Sigmoid colon (tissue), 7 donors: ENCODE measurements around the gene MAST4. TPM values are rescaled to one million over a fixed set of nuclear protein-coding genes. Genes with fewer than 3 reads are reported as not detected.

Experiments used
- DNase-seq: peaks from one replicate; pipeline ENCODE4 v3.0.0-alpha.2; 2019
- H3K27ac ChIP-seq, 4 donors: fragments of 200-600 bp; sonication (generic); one replicate each; pipeline ENCODE4 v1.5.1; 2016 to 2019; ENCODE audit warnings: mild to moderate bottlenecking in 1 of 4
- H3K27me3 ChIP-seq, 3 donors: fragments of 200-600 bp; sonication (generic); one replicate each; pipeline ENCODE4 v1.5.1; 2019; ENCODE audit warnings: mild to moderate bottlenecking in 1 of 3
- H3K36me3 ChIP-seq, 4 donors: fragments of 200-600 bp; sonication (generic); one replicate each; pipeline ENCODE4 v1.5.1; 2016 to 2019
- H3K4me1 ChIP-seq, 4 donors: fragments of 200-600 bp; sonication (generic); one replicate each; pipeline ENCODE4 v1.5.1; 2017 to 2019
- H3K4me3 ChIP-seq, 4 donors: fragments of 200-600 bp; sonication (generic); one replicate each; pipeline ENCODE4 v1.5.1; 2017 to 2019; ENCODE audit warnings: mild to moderate bottlenecking in 2 of 4, moderate library complexity in 1 of 4
- H3K9me3 ChIP-seq, 4 donors: fragments of 200-600 bp in 3 of 4; sonication (generic) in 3 of 4; one replicate each; pipeline versions ENCODE4 v1.5.1 to v1.6.1; 2013 to 2019
- EP300 ChIP-seq, 4 donors: sonication (generic); formaldehyde crosslinking; IDR thresholded peaks; one replicate each; pipeline ENCODE4 v1.6.1; 2017; ENCODE audit warnings: antibody characterized with exemption in 4 of 4
- POLR2A ChIP-seq, 2 donors: fragments of 450-650 bp; IDR thresholded peaks; one replicate each; pipeline ENCODE4 v1.6.1; 2016; ENCODE audit warnings: antibody characterized with exemption in 2 of 2, mild to moderate bottlenecking in 2 of 2, moderate library complexity in 2 of 2
- POLR2AphosphoS5 ChIP-seq, 4 donors: sonication (generic); formaldehyde crosslinking; IDR thresholded peaks; one replicate each; pipeline ENCODE4 v1.6.1; 2017; ENCODE audit warnings: antibody characterized with exemption in 4 of 4
- WGBS, 2 donors: extraction: QIAGEN DNeasy Blood & Tissue Kit; methylation state at CpG; one replicate each; pipeline ENCODE4 v1.1.7; 2013; 5-methylcytosine and 5-hydroxymethylcytosine counted together
- intact Hi-C: fragments of 100-400 bp; cut with DNase I; formaldehyde crosslinking; loops from one replicate; pipeline ENCODE4 v1.15.1; 2023
- polyA plus RNA-seq, 3 donors: library from polyadenylated mRNA; stranded (reverse); fragments of 200-250 nt; gene quantifications; one replicate each; pipeline ENCODE4 v1.2.3, GENCODE V29; 2013
- total RNA-seq, 4 donors: library from RNA; depleted of rRNA; stranded (reverse); fragments of >200 nt; gene quantifications; one replicate each; pipeline ENCODE4 v1.1.0, GENCODE V29; 2016
- TF ChIP-seq, protein P1 (sequence below), 4 experiments: fragments of 450-650 bp in 3 of 4; fragments of 200-600 bp in 1 of 4; IDR thresholded peaks; one replicate each; pipeline ENCODE4 v1.5.1; 2016 to 2019; ENCODE audit warnings: antibody characterized with exemption in 4 of 4, mild to moderate bottlenecking in 3 of 4, moderate library complexity in 2 of 4
- donor health status: healthy with polysubstance abuse.
- donor health status: Bipolar disorder and iron deficiency.
- donor health status: healthy.

Gene MAST4
- total and polyA plus RNA-seq, 7 donors, result 1.6 to 30.7 (median 15.7) TPM

DNA sequence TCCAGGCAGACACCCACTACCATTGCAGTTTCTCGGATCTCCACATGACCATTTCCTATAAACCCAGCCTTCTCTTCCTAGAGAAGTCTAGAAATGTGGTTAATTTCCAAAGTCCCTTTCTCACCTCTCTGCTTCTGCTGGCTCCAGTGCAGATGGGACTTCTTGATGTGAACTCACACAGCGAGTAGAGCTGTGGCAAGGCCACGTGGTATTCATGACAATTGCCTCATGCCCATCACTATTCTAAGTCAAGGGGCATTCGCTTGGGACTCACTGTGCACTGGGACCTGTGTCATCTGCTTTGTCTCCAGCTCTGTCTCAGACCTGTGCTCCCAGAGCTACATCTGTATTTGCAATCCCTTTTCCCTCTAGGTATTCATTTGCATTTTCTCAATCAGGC, 594.2 kb downstream of the MAST4 start:
- H3K9me3 ChIP-seq, result no peaks in the 10 kb centered on the region
- H3K27ac ChIP-seq, result no peak overlapping the region
- TF ChIP-seq POLR2AphosphoS5 (IDR thresholded peaks at IDR 0.05) (no peak), EP300 (IDR thresholded peaks at IDR 0.05) (no peak)
- TF ChIP-seq, protein P1, sequence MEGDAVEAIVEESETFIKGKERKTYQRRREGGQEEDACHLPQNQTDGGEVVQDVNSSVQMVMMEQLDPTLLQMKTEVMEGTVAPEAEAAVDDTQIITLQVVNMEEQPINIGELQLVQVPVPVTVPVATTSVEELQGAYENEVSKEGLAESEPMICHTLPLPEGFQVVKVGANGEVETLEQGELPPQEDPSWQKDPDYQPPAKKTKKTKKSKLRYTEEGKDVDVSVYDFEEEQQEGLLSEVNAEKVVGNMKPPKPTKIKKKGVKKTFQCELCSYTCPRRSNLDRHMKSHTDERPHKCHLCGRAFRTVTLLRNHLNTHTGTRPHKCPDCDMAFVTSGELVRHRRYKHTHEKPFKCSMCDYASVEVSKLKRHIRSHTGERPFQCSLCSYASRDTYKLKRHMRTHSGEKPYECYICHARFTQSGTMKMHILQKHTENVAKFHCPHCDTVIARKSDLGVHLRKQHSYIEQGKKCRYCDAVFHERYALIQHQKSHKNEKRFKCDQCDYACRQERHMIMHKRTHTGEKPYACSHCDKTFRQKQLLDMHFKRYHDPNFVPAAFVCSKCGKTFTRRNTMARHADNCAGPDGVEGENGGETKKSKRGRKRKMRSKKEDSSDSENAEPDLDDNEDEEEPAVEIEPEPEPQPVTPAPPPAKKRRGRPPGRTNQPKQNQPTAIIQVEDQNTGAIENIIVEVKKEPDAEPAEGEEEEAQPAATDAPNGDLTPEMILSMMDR (IDR thresholded peaks at IDR 0.05), result no peak
- H3K27me3 ChIP-seq, result no peaks in the 10 kb centered on the region
- H3K4me1 ChIP-seq, result peaks cover 0 to 8% (median 0%) of the 10 kb centered on the region in 4 donors
- intact Hi-C loops, result no loop called here
- H3K36me3 ChIP-seq, result no peaks in the 10 kb centered on the region
- WGBS, 2 donors, result 86 to 91% methylated on average over 4 of the region's 4 CpGs
- H3K4me3 ChIP-seq, result no peak overlapping the region
- no peak for DNase-seq

DNA sequence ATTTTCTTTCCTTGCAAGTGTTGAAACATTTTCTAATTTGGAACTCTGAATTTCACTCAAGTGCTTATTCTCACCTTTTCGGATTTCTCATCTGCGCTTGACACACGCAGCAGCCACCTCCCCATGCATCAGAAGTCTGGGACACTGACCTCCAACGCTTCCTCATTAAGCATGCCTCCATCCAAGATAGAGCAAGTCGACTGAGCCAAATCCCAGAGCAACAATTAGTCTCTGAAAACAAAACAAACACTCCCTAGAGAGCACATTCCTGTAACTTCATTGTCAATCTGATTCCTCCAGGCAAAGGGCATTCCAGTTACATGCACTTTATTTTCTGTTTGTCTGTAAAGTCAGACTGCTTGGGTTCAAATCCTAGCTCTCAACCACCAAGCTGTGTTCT, 594.7 kb downstream of the MAST4 start:
- no peak overlapping the region for H3K27ac ChIP-seq
- intact Hi-C loops, result no loop called here
- DNase-seq, result no peak
- 60 to 75% methylated on average over 5 of the region's 5 CpGs for WGBS, 2 donors
- no peaks in the 10 kb centered on the region for H3K36me3 ChIP-seq
- H3K9me3 ChIP-seq, result no peaks in the 10 kb centered on the region
- no peak overlapping the region for H3K4me3 ChIP-seq
- H3K4me1 ChIP-seq, result peaks cover 0 to 8% (median 0%) of the 10 kb centered on the region in 4 donors
- TF ChIP-seq POLR2AphosphoS5 (IDR thresholded peaks at IDR 0.05), result no peak
- no peak for TF ChIP-seq EP300 (IDR thresholded peaks at IDR 0.05)
- TF ChIP-seq, protein P1 (IDR thresholded peaks at IDR 0.05), result no peak
- no peak for TF ChIP-seq POLR2A (IDR thresholded peaks at IDR 0.05)
- H3K27me3 ChIP-seq, result no peaks in the 10 kb centered on the region

GRCh38 chr5:67192719-67193438, 596.7 kb downstream of the MAST4 start:
- Histone ChIP-seq H3K4me1 (peaks cover 0 to 8% (median 0%) of the 10 kb centered on the region in 4 donors), H3K36me3 (no peaks in the 10 kb centered on the region), H3K4me3 (no peak overlapping the region), H3K27me3 (no peaks in the 10 kb centered on the region), H3K27ac (peak overlapping the region in 2 of 4 donors; percentile 31 to 39), H3K9me3 (no peaks in the 10 kb centered on the region)
- no peak for DNase-seq
- TF ChIP-seq POLR2AphosphoS5 (IDR thresholded peaks at IDR 0.05) (no peak), POLR2A (IDR thresholded peaks at IDR 0.05) (no peak), EP300 (IDR thresholded peaks at IDR 0.05) (no peak)
- TF ChIP-seq, protein P1 (IDR thresholded peaks at IDR 0.05), result no peak
- intact Hi-C loops, result no loop called here
- 38 to 51% methylated on average over 9 of the region's 9 CpGs for WGBS, 2 donors

GRCh38 chr5:67193439-67193807, 597.2 kb downstream of the MAST4 start:
- 30 to 38% methylated on average over 2 of the region's 2 CpGs for WGBS, 2 donors
- no peak overlapping the region for H3K4me3 ChIP-seq
- peaks cover 0 to 8% (median 0%) of the 10 kb centered on the region in 4 donors for H3K4me1 ChIP-seq
- H3K36me3 ChIP-seq, result no peaks in the 10 kb centered on the region
- no peaks in the 10 kb centered on the region for H3K9me3 ChIP-seq
- peak overlapping the region in 2 of 4 donors; percentile 31 to 39 for H3K27ac ChIP-seq
- no peak for DNase-seq
- intact Hi-C loops, result no loop called here
- no peaks in the 10 kb centered on the region for H3K27me3 ChIP-seq
- TF ChIP-seq POLR2AphosphoS5 (IDR thresholded peaks at IDR 0.05) (no peak), POLR2A (IDR thresholded peaks at IDR 0.05) (no peak), EP300 (IDR thresholded peaks at IDR 0.05) (no peak)
- TF ChIP-seq, protein P1 (IDR thresholded peaks at IDR 0.05), result no peak

GRCh38 chr5:67194166-67194565, 598.0 kb downstream of the MAST4 start:
- intact Hi-C loops, result no loop called here
- DNase-seq, result no peak
- Histone ChIP-seq H3K27ac (no peak overlapping the region), H3K27me3 (no peaks in the 10 kb centered on the region), H3K4me1 (peaks cover 0 to 8% (median 0%) of the 10 kb centered on the region in 4 donors), H3K36me3 (no peaks in the 10 kb centered on the region), H3K4me3 (no peak overlapping the region), H3K9me3 (no peaks in the 10 kb centered on the region)
- 69 to 84% methylated on average over 3 of the region's 3 CpGs for WGBS, 2 donors
- TF ChIP-seq, protein P1 (IDR thresholded peaks at IDR 0.05), result no peak
- no peak for TF ChIP-seq POLR2A (IDR thresholded peaks at IDR 0.05)
- no peak for TF ChIP-seq POLR2AphosphoS5 (IDR thresholded peaks at IDR 0.05)
- TF ChIP-seq EP300 (IDR thresholded peaks at IDR 0.05), result no peak
